Lower lobe of right lung (tissue), 2 donors: Measurements from ENCODE around the gene ASH1L. TPM values are rescaled to one million over a fixed set of nuclear protein-coding genes. Genes with fewer than 3 reads are reported as not detected.
"Not testable (repeated sequence)": the region's sequence is repeated elsewhere in the genome, so short reads cannot be mapped to it uniquely, and the experiment has no call there.

ENCODE experiments used
- ATAC-seq, 2 donors: fragments of 200-7000 bp; cut with Tn5 transposase; one replicate each; pipeline ENCODE4 v1.9.1; 2020 to 2022; ENCODE audit warnings: mild to moderate bottlenecking in 2 of 2, moderate library complexity in 2 of 2
- DNase-seq: peaks from one replicate; pipeline ENCODE4 v3.0.0-alpha.2; 2020
- H3K27ac ChIP-seq: fragments of 200-600 bp; one replicate; pipeline ENCODE4 v1.8.0; 2022
- H3K27me3 ChIP-seq: fragments of 200-600 bp; one replicate; pipeline ENCODE4 v1.8.0; 2022; ENCODE audit warnings: low read depth
- H3K36me3 ChIP-seq: fragments of 200-600 bp; one replicate; pipeline ENCODE4 v1.8.0; 2022; ENCODE audit warnings: mild to moderate bottlenecking
- H3K4me1 ChIP-seq: fragments of 200-600 bp; one replicate; pipeline ENCODE4 v1.8.0; 2022
- H3K4me3 ChIP-seq: fragments of 200-600 bp; one replicate; pipeline ENCODE4 v1.8.0; 2022; ENCODE audit warnings: mild to moderate bottlenecking
- H3K9me3 ChIP-seq: fragments of 200-600 bp; one replicate; pipeline ENCODE4 v1.8.0; 2022
- intact Hi-C: fragments of 100-400 bp; cut with DNase I; formaldehyde crosslinking; loops from one replicate; pipeline ENCODE4 v1.11.0; 2022
- total RNA-seq: library from RNA; stranded (reverse); fragmentation: NEBNext Ultra II Directional; extraction: Animal tissue kit (Norgen Biotek cat#: 25700); gene quantifications from one replicate; pipeline ENCODE4 v1.2.1, GENCODE V29; 2021
- TF ChIP-seq, protein P1 (sequence below): fragments of 200-600 bp; IDR thresholded peaks from one replicate; pipeline ENCODE4 v1.8.0; 2022; ENCODE audit warnings: antibody characterized with exemption, mild to moderate bottlenecking
- donor health status: DM: no; HTN: yes; CAD: no; lungs with severe emphysema.

Gene ASH1L
- total RNA-seq, 1 donor from 2014 or later = 59.8 TPM

DNA sequence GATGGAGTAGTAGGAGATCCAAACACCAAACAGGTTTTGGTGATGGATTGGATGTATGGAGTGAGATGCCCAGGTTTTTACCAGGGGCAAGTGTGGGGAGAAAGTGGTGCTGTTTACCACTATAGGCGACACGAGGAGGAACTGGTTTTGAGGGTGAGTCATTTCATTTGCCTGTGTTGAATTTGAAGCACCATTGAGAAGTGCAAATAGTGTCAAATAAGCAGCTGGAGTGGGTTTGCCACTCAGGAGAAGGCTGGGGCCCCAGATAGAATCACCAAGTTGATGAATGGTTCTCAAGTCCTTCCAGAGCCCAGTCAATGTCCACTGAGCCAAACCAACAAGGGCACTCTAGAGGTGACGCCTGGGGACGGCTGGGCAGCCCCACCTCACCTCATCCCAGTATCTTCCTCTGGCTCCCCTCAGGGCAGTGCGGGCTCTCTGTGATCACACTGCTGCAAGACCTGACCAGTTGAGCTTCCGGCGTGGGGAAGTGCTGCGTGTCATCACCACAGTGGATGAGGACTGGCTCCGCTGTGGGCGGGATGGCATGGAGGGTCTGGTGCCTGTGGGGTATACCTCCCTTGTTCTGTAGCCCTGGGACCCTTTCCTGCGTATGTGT is 232.5 kb downstream of the ASH1L start:
- no peaks in the 10 kb centered on the region for H3K9me3 ChIP-seq
- intact Hi-C loops = no loop called here
- TF ChIP-seq, protein P1, sequence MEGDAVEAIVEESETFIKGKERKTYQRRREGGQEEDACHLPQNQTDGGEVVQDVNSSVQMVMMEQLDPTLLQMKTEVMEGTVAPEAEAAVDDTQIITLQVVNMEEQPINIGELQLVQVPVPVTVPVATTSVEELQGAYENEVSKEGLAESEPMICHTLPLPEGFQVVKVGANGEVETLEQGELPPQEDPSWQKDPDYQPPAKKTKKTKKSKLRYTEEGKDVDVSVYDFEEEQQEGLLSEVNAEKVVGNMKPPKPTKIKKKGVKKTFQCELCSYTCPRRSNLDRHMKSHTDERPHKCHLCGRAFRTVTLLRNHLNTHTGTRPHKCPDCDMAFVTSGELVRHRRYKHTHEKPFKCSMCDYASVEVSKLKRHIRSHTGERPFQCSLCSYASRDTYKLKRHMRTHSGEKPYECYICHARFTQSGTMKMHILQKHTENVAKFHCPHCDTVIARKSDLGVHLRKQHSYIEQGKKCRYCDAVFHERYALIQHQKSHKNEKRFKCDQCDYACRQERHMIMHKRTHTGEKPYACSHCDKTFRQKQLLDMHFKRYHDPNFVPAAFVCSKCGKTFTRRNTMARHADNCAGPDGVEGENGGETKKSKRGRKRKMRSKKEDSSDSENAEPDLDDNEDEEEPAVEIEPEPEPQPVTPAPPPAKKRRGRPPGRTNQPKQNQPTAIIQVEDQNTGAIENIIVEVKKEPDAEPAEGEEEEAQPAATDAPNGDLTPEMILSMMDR = no peak
- ATAC-seq (peak; percentile 54 to 67), DNase-seq (no peak)
- H3K27me3 ChIP-seq = no peaks in the 10 kb centered on the region
- peaks cover 76% of the 10 kb centered on the region for H3K36me3 ChIP-seq
- peaks cover 11% of the 10 kb centered on the region for H3K4me1 ChIP-seq
- no peak overlapping the region for H3K27ac ChIP-seq
- no peak overlapping the region for H3K4me3 ChIP-seq

DNA sequence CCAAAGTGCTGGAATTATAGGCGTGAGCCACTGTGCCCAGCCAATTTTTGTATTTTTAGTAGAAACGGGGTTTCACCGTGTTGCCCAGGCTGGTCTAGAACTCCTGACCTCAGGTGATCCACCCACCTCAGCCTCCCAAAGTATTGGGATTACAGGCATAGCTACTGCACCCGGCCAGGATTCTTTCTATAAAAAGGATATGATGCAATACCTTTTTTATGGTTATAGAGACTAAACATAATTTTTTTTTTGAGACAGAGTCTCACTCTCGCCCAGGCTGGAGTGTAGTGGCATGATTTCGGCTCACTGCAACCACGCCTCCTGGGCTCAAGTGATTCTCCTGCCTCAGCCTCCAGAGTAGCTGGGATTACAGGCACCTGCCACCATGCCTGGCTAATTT is 233.7 kb downstream of the ASH1L start:
- H3K27ac ChIP-seq, H3K27me3 ChIP-seq, intact Hi-C loops, H3K4me3 ChIP-seq, H3K9me3 ChIP-seq, DNase-seq, ATAC-seq: not testable (repeated sequence)
- Histone ChIP-seq H3K4me1 (peaks cover 12% of the 10 kb centered on the region), H3K36me3 (peaks cover 65% of the 10 kb centered on the region)

DNA sequence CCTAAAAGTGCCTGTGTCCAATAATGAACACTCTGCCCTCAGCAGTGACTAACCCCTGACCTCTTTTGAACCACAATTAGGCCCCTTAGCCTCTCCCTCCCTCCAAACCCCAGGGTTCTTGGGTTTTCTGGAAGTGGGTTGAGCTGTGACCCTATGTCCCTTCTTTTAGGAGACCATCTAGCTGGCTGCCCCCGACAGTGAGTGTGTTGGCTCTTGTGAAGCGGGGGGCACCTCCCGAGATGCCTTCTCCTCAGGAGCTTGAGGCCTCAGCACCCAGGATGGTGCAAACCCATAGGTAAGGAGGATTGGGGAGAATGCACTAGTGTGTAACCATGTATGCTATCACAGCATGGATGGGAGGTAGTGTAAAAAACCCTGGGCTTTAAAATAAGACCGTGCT is 234.6 kb downstream of the ASH1L start:
- H3K4me1 ChIP-seq = peaks cover 12% of the 10 kb centered on the region
- ATAC-seq (no peak), DNase-seq (no peak)
- H3K27ac ChIP-seq = no peak overlapping the region
- TF ChIP-seq, protein P1 = no peak
- H3K4me3 ChIP-seq = no peak overlapping the region
- intact Hi-C loops = no loop called here
- H3K36me3 ChIP-seq = peaks cover 57% of the 10 kb centered on the region
- H3K9me3 ChIP-seq = no peaks in the 10 kb centered on the region
- H3K27me3 ChIP-seq = no peaks in the 10 kb centered on the region

DNA sequence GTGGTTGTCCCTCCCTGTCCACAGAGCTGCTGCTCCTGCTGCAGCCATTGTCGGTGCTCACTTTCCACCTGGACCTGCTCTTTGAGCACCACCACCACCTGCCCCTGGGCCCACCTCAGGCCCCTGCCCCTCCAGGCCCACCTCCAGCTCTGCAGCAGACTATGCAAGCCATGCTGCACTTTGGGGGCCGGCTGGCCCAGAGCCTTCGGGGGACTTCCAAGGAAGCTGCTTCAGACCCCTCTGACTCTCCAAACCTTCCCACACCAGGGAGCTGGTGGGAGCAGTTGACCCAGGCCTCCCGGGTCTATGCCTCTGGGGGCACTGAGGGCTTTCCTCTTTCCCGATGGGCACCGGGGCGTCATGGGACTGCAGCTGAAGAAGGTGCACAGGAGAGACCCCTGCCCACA is 236.0 kb downstream of the ASH1L start:
- peaks cover 24% of the 10 kb centered on the region for H3K4me1 ChIP-seq
- H3K27ac ChIP-seq = no peak overlapping the region
- DNase-seq (no peak), ATAC-seq (no peak)
- no peak overlapping the region for H3K4me3 ChIP-seq
- H3K9me3 ChIP-seq = no peaks in the 10 kb centered on the region
- TF ChIP-seq, protein P1 = no peak
- intact Hi-C loops = no loop called here
- peaks cover 51% of the 10 kb centered on the region for H3K36me3 ChIP-seq
- H3K27me3 ChIP-seq = no peaks in the 10 kb centered on the region

DNA sequence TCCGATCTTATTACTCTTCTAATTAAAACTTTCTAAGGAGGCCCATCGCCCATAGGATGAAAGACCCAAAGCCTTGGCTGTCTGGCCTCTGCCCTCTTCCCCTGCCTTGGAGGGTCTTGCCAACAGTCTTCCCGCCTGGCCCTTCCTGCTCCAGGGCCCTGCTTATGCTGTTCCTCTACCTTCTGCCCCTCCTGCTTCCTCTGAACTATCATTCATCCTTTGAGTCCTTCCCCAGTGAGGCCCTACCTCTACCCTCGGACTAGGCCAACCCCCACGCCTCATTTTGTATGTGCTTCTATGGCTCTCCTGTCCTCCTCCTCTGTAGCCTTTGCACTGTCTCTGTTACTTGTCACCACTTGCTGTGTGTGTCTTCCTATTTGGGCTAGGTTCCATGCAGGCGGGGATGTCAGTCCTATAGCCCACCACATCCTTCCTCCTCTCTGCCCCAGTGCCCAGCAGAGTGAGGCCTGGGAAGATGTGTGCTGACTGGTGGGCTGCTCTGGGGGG is 236.5 kb downstream of the ASH1L start:
- Histone ChIP-seq H3K27ac (peak overlapping the region; percentile 94), H3K9me3 (no peaks in the 10 kb centered on the region), H3K4me3 (no peak overlapping the region), H3K4me1 (peaks cover 30% of the 10 kb centered on the region), H3K27me3 (no peaks in the 10 kb centered on the region), H3K36me3 (peaks cover 46% of the 10 kb centered on the region)
- ATAC-seq (no peak), DNase-seq (no peak)
- TF ChIP-seq, protein P1 = no peak
- intact Hi-C loops = no loop called here

DNA sequence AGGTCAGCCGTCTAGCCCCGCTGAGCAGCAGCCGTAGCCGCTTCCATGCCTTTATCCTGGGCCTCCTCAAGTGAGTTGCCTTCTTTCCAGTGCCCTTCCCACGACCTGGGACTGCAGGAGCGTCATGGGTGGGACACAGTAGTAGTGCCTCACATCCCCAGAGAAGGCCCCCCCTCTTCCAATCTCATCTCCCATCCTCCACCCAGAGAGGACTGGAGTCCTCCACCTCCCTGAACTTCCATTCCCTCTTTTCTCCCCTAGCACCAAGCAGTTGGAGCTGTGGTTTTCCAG is 237.1 kb downstream of the ASH1L start:
- H3K27ac ChIP-seq = peak overlapping the region; percentile 94
- H3K4me3 ChIP-seq = peak overlapping the region; percentile 95
- H3K4me1 ChIP-seq = peaks cover 33% of the 10 kb centered on the region
- peaks cover 41% of the 10 kb centered on the region for H3K36me3 ChIP-seq
- ATAC-seq = no peak
- DNase-seq = no peak
- no peaks in the 10 kb centered on the region for H3K27me3 ChIP-seq
- H3K9me3 ChIP-seq = no peaks in the 10 kb centered on the region
- intact Hi-C loops = no loop called here
- TF ChIP-seq, protein P1 = no peak
